GM12878 (cell line): ENCODE data around the gene OPRD1. TPM values are rescaled to one million over a fixed set of nuclear protein-coding genes. Genes with fewer than 3 reads are reported as not detected.
"Not testable (repeated sequence)": the region's sequence is repeated elsewhere in the genome, so short reads cannot be mapped to it uniquely, and the experiment has no call there.

ENCODE experiments used
- ATAC-seq: fragments of 200-7000 bp; cut with Tn5 transposase; 3 replicates; pipeline ENCODE4 v1.9.1; 2020; ENCODE audit warnings: mild to moderate bottlenecking, moderate library complexity
- BruUV-seq: library from RNA; stranded (reverse); fragments of 400-500 nt; replicated peaks from 2 replicates; lab custom pipeline; 2021; lab: Mats Ljungman, UMichigan
- CTCF ChIA-PET: fragments of 300-600 bp; sonication (Branson Sonifier 250); formaldehyde crosslinking; extraction: SDS; loops from one replicate; lab custom pipeline; 2021; ENCODE audit warnings: inconsistent platforms; lab: Yijun Ruan, JAX
- POLR2A ChIA-PET: fragments of 350-600 bp; formaldehyde crosslinking; extraction: SDS; loops from one replicate; lab custom pipeline; 2021; ENCODE audit warnings: inconsistent platforms; lab: Charles Lee
- RAD21 ChIA-PET: fragments of 300-600 bp; sonication (Branson Sonifier 250); formaldehyde crosslinking; loops from one replicate; lab custom pipeline; 2023; ENCODE audit warnings: antibody characterized with exemption; ENCODE audit not compliant: unreplicated experiment; lab: Charles Lee
- SMC1A ChIA-PET: fragments of 300-600 bp; sonication (Branson Sonifier 250); formaldehyde crosslinking; loops from one replicate; lab custom pipeline; 2023; ENCODE audit not compliant: unreplicated experiment, uncharacterized antibody; lab: Charles Lee
- DNase-seq: peaks from one replicate; pipeline ENCODE4 v3.0.0-alpha.2; 2011; ENCODE audit warnings: low read depth, low spot score
- FAIRE-seq: peaks from 3 replicates; lab custom pipeline; 2011; peaks lifted over from hg19 to GRCh38; lab: Jason Lieb, UNC
- H2AFZ ChIP-seq: 2 replicates; pipeline ENCODE4 v1.6.0; 2011; ENCODE audit warnings: low read depth, low read length, control low read depth; ENCODE audit not compliant: control insufficient read depth
- H3K27ac ChIP-seq: 2 replicates; pipeline ENCODE4 v1.5.1; 2011; ENCODE audit warnings: control low read depth; ENCODE audit not compliant: control insufficient read depth, insufficient read depth
- H3K27me3 ChIP-seq, 2 experiments: replicated peaks in 1 of 2; 2 replicates each; pipeline versions ENCODE4 v1.6.0 to v1.6.1; 2011; ENCODE audit warnings: low read length in 1 of 2; ENCODE audit not compliant: control insufficient read depth in 2 of 2, insufficient read depth in 2 of 2
- H3K36me3 ChIP-seq, 2 experiments: 2 replicates each; pipeline ENCODE4 v1.5.1; 2011; ENCODE audit warnings: low read length in 1 of 2; ENCODE audit not compliant: control insufficient read depth in 2 of 2, insufficient read depth in 2 of 2
- H3K4me1 ChIP-seq: 2 replicates; pipeline ENCODE4 v1.6.1; 2011; ENCODE audit warnings: mild to moderate bottlenecking, low read length, moderate library complexity, mixed read lengths; ENCODE audit not compliant: control insufficient read depth, insufficient read depth
- H3K4me2 ChIP-seq: 2 replicates; pipeline ENCODE4 v1.6.0; 2011; ENCODE audit warnings: control low read depth; ENCODE audit not compliant: control insufficient read depth, insufficient read depth
- H3K4me3 ChIP-seq: fragments of 200-600 bp; sonication (generic); 2 replicates; pipeline ENCODE4 v1.5.1; 2016
- H3K79me2 ChIP-seq: 2 replicates; pipeline ENCODE4 v1.6.0; 2011; ENCODE audit warnings: low read length; ENCODE audit not compliant: control insufficient read depth, insufficient read depth
- H3K9ac ChIP-seq: 2 replicates; pipeline ENCODE4 v1.8.0; 2011; ENCODE audit warnings: low read length, control low read depth, mixed read lengths; ENCODE audit not compliant: control insufficient read depth, insufficient read depth
- H3K9me3 ChIP-seq: replicated peaks from 3 replicates; pipeline ENCODE4 v1.5.1; 2011; ENCODE audit warnings: mild to moderate bottlenecking, low read length; ENCODE audit not compliant: control insufficient read depth, insufficient read depth
- H4K20me1 ChIP-seq: 2 replicates; pipeline ENCODE4 v1.6.0; 2011; ENCODE audit not compliant: control insufficient read depth, insufficient read depth
- ASH2L ChIP-seq: fragments of 300-600, 200-600 bp; sonication (generic); IDR thresholded peaks from 2 replicates; pipeline ENCODE4 v1.6.1; 2017; ENCODE audit warnings: low read depth, mild to moderate bottlenecking, borderline replicate concordance
- BRCA1 ChIP-seq: IDR thresholded peaks from 2 replicates; pipeline ENCODE4 v1.6.1; 2011; ENCODE audit warnings: low read depth, low read length, improper control_type of control experiment
- CBX3 ChIP-seq: fragments of 200-600 bp; sonication (generic); IDR thresholded peaks from 2 replicates; pipeline ENCODE4 v1.6.1; 2016; ENCODE audit warnings: low read depth, borderline replicate concordance
- CEBPB ChIP-seq, 2 experiments: fragments of 150-350 bp in 1 of 2; IDR thresholded peaks; 2 replicates each; pipeline ENCODE4 v1.6.1; 2012 to 2014; ENCODE audit warnings: low read depth in 2 of 2, low read length in 2 of 2, borderline replicate concordance in 1 of 2, inconsistent platforms in 1 of 2
- CHD2 ChIP-seq: IDR thresholded peaks from 2 replicates; pipeline ENCODE4 v1.6.1; 2011; ENCODE audit warnings: low read depth, low read length, improper control_type of control experiment, borderline replicate concordance
- HDGF ChIP-seq: fragments of 450-650 bp; IDR thresholded peaks from 2 replicates; pipeline ENCODE4 v1.6.1; 2016; ENCODE audit warnings: antibody characterized with exemption
- KDM1A ChIP-seq: fragments of 200-600 bp; sonication (generic); IDR thresholded peaks from 2 replicates; pipeline ENCODE4 v1.6.1; 2016; ENCODE audit warnings: borderline replicate concordance
- MTA2 ChIP-seq: fragments of 450-650 bp; IDR thresholded peaks from 2 replicates; pipeline ENCODE4 v1.6.1; 2016; ENCODE audit warnings: low read depth, mild to moderate bottlenecking, moderate library complexity
- NBN ChIP-seq: fragments of 450-650 bp; IDR thresholded peaks from 2 replicates; pipeline ENCODE4 v1.6.1; 2016
- NFIC ChIP-seq: IDR thresholded peaks from 2 replicates; pipeline ENCODE4 v1.6.1; 2012; ENCODE audit warnings: low read depth, mild to moderate bottlenecking, inconsistent platforms, low read length, moderate library complexity
- NRF1 ChIP-seq: conservative IDR thresholded peaks from 2 replicates; pipeline ENCODE4 v1.6.1; 2011; ENCODE audit warnings: mild to moderate bottlenecking, low read depth, low read length, improper control_type of control experiment
- POLR2A ChIP-seq: IDR thresholded peaks from 2 replicates; pipeline ENCODE4 v1.6.1; 2011; ENCODE audit warnings: low read depth, mild to moderate bottlenecking, low read length
- SUZ12 ChIP-seq: fragments of 200-600 bp; sonication (generic); IDR thresholded peaks from one replicate; pipeline ENCODE4 v1.6.1; 2018; ENCODE audit warnings: antibody characterized with exemption, mild to moderate bottlenecking; ENCODE audit not compliant: unreplicated experiment
- WRNIP1 ChIP-seq: IDR thresholded peaks from 2 replicates; pipeline ENCODE4 v1.6.1; 2011; ENCODE audit warnings: low read depth, low read length, improper control_type of control experiment, borderline replicate concordance
- ZNF207 ChIP-seq: fragments of 450-650 bp; IDR thresholded peaks from 2 replicates; pipeline ENCODE4 v1.6.1; 2014; ENCODE audit warnings: antibody characterized with exemption, mild to moderate bottlenecking, borderline replicate concordance
- ZSCAN29 ChIP-seq: fragments of 450-650 bp; IDR thresholded peaks from 2 replicates; pipeline ENCODE4 v1.6.1; 2017; ENCODE audit warnings: mild to moderate bottlenecking, moderate library complexity
- WGBS: methylation state at CpG from one replicate; pipeline ENCODE4 v1.1.6; 2016; ENCODE audit warnings: low lambda C conversion rate; ENCODE audit not compliant: insufficient replicate concordance, insufficient coverage; ENCODE audit errors: missing lambda C conversion rate; 5-methylcytosine and 5-hydroxymethylcytosine counted together
- in situ Hi-C: fragments of 300-500 bp; cut with MboI; formaldehyde crosslinking; loops from 9 replicates; pipeline ENCODE4 v1.14.3; 2018; ENCODE audit warnings: mixed read lengths
- intact Hi-C: fragments of 100-400 bp; cut with micrococcal nuclease; formaldehyde crosslinking; loops from one replicate; pipeline ENCODE4 v1.14.2; 2022; ENCODE audit not compliant: unreplicated experiment
- polyA plus RNA-seq, 11 experiments: library from polyadenylated mRNA; depleted of rRNA in 4 of 11; unstranded in 6 of 11; stranded (reverse) in 5 of 11; fragments of >200 nt; fragmentation: Nextera tagmentation in 4 of 11; fragmentation: Illumina TruSeq in 1 of 11; extraction: Ambion mirVana in 4 of 11; extraction: Trizol in 1 of 11; gene quantifications; 1 replicate in 1 of 11; 2 replicates in 10 of 11; pipeline versions ENCODE4 v1.2.1 to v1.2.3, GENCODE V29; 2011 to 2016; ENCODE audit warnings: inconsistent platforms in 2 of 11, missing spikeins in 2 of 11, low read depth in 1 of 11
- total RNA-seq, 4 experiments: library from RNA; depleted of rRNA in 3 of 4; stranded (reverse); fragments of >200 nt in 3 of 4; fragmentation: Illumina TruSeq in 1 of 4; extraction: Trizol in 1 of 4; gene quantifications; 2 replicates each; pipeline versions ENCODE4 v1.2.1 to v1.2.3, GENCODE V29; 2013 to 2021

OPRD1 gene
- total and polyA plus RNA-seq, 10 of the 15 experiments (the other 5 are each of a cell fraction or from before 2014, with no cell fraction given) = 0.02 TPM; not detected in 8

DNA sequence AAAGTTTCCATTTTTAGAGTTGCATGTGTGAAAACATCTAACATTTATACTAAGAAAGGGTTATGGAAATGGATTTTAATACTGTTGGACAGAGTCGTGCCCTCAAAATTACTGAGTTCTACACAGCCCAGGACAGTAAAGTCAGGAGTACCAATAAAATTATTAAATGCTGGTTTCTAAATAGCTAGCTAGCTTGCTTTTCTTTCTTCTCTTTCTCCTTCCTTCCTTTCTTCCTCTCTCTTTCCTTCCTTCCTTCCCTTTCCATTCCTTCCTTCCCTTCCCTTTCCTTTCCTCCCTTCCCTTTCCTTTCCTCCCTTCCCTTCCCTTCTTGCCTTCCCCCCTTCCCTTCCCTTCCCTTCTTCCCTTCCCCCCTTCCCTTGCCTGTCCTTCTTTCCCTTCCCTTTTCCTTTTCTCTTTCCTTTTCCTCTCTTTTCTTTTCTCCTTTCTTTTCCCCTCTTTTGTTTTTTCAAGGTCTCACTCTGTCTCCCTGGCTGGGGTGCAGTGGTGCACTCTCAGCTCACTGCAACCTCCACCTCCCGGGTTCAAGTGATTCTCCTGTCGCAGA lies 41.3 kb upstream of the OPRD1 start:
- intact Hi-C loops = no loop called here

DNA sequence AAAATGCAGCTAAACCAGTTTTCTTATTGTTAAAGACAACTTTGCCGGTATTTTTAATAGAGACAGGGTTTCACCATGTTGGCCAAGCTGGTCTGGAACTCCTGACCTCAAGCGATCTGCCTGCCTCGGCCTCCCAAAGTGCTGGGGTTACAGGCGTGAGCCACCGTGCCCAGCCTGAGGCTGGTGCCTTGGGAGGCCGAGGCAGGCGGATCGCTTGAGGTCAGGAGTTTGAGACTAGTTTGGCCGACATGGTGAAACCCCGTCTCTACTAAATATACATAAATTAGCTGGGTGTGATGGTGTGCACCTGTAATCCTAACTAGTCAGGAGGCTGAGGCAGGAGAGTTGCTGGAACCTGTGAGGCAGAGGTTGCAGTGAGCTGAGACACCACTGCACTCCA lies 40.0 kb upstream of the OPRD1 start:
- H3K79me2 ChIP-seq, DNase-seq, H3K9ac ChIP-seq, in situ Hi-C loops, H3K4me1 ChIP-seq, H3K9me3 ChIP-seq, H3K27ac ChIP-seq, H3K4me3 ChIP-seq, BruUV-seq, H4K20me1 ChIP-seq, ATAC-seq, H2AFZ ChIP-seq, H3K27me3 ChIP-seq, H3K4me2 ChIP-seq, POLR2A ChIA-PET, intact Hi-C loops, FAIRE-seq: not testable (repeated sequence)
- peaks cover 0 to 16% of the 10 kb centered on the region in 2 experiments for H3K36me3 ChIP-seq
- ChIA-PET RAD21 (interaction anchor here (0.9 kb wide), 1 partner anchor 13 kb away, joined by 3 read pairs; no protein-coding TSS in a partner anchor), SMC1A (interaction anchor here (0.7 kb wide), 1 partner anchor 462 kb away, joined by 3 read pairs; no protein-coding TSS in a partner anchor), CTCF (interaction anchor here (1.1 kb wide), 2 partner anchors 13 to 105 kb away, joined by 4 to 5 read pairs; no protein-coding TSS in a partner anchor)
- 92% methylated on average over 10 of the region's 10 CpGs for WGBS

More for the DNA sequence above, 41.3 kb upstream of the OPRD1 start:
- ChIA-PET POLR2A (no interaction called here), SMC1A (no interaction called here), RAD21 (interaction anchor here (0.7 kb wide), 1 partner anchor 105 kb away, joined by 3 read pairs; no protein-coding TSS in a partner anchor), CTCF (interaction anchor here (1.1 to 1.3 kb wide), 3 partner anchors 13 to 71 kb away, joined by 3 read pairs; no protein-coding TSS in a partner anchor)
- in situ Hi-C loops = no loop called here
- H3K9ac ChIP-seq = no peak overlapping the region
- no peak overlapping the region for H3K4me2 ChIP-seq
- peaks cover 0 to 24% of the 10 kb centered on the region in 2 experiments for H3K36me3 ChIP-seq
- ATAC-seq = no peak
- H3K4me1 ChIP-seq = no peaks in the 10 kb centered on the region
- H2AFZ ChIP-seq = no peak overlapping the region
- no peak for DNase-seq
- no peak overlapping the region for H3K27ac ChIP-seq
- H4K20me1 ChIP-seq = peaks cover 4% of the 10 kb centered on the region; the same call in 1 of the 2 replicates
- H3K79me2 ChIP-seq = peaks cover 18% of the 10 kb centered on the region
- no peak for FAIRE-seq
- no TSS peak for BruUV-seq
- TF ChIP-seq WRNIP1 = no peak
- no peak for TF ChIP-seq SUZ12
- no peak for TF ChIP-seq NFIC
- TF ChIP-seq MTA2 = no peak
- no peak for TF ChIP-seq POLR2A
- no peak for TF ChIP-seq CBX3
- no peak for TF ChIP-seq HDGF
- no peak for TF ChIP-seq ASH2L
- no peak for TF ChIP-seq KDM1A
- TF ChIP-seq NRF1 = no peak
- no peak for TF ChIP-seq CEBPB (IDR thresholded peaks at IDR 0.05; ENCODE audit: borderline replicate concordance in 1 of 2, low read depth in 2 of 2, low read length in 2 of 2)
- no peak for TF ChIP-seq ZNF207
- TF ChIP-seq BRCA1 = no peak
- TF ChIP-seq CHD2 = no peak
- no peak for TF ChIP-seq ZSCAN29
- TF ChIP-seq NBN = no peak
- no peak overlapping the region for H3K4me3 ChIP-seq
- no peaks in the 10 kb centered on the region for H3K27me3 ChIP-seq
- 100% methylated on average over 3 of the region's 3 CpGs for WGBS
- H3K9me3 ChIP-seq = no peaks in the 10 kb centered on the region
